HepG2 (cell line): ENCODE measurements around the gene TXNDC9. TPM values are rescaled to one million over a fixed set of nuclear protein-coding genes. Genes with fewer than 3 reads are reported as not detected.

ENCODE experiments used
- ATAC-seq: fragments of 200-7000 bp; cut with Tn5 transposase; 3 replicates; pipeline ENCODE4 v1.9.1; 2020; ENCODE audit warnings: mild to moderate bottlenecking, moderate library complexity
- BruUV-seq: library from RNA; stranded (reverse); fragments of 400-500 nt; replicated peaks from 2 replicates; lab custom pipeline; 2021; lab: Mats Ljungman, UMichigan
- CTCF ChIA-PET: fragments of 300-600 bp; formaldehyde crosslinking; extraction: SDS; loops from one replicate; lab custom pipeline; 2021; ENCODE audit warnings: low total read pairs, inconsistent platforms, low intra/inter-chr PET ratio; lab: Yijun Ruan, JAX
- POLR2A ChIA-PET: fragments of 350-600 bp; sonication (Branson Sonifier 250); formaldehyde crosslinking; loops from one replicate; lab custom pipeline; 2020; ENCODE audit warnings: antibody characterized with exemption, inconsistent platforms; lab: Yijun Ruan, JAX
- DNase-seq: peaks from one replicate; pipeline ENCODE4 v3.0.0-alpha.2; 2015; ENCODE audit warnings: low spot score
- FAIRE-seq: peaks from 3 replicates; lab custom pipeline; 2011; peaks lifted over from hg19 to GRCh38; lab: Jason Lieb, UNC
- H2AFZ ChIP-seq: one replicate; pipeline ENCODE4 v1.6.1; 2011; ENCODE audit warnings: low read length, inconsistent platforms
- H3K27ac ChIP-seq: fragments of 300-600 bp; 3 replicates; pipeline ENCODE4 v1.8.0; 2011; ENCODE audit warnings: mixed run types, mild to moderate bottlenecking, mixed read lengths, low read length, inconsistent platforms; ENCODE audit not compliant: insufficient read depth; ENCODE audit errors: extremely low read length
- H3K27me3 ChIP-seq, 2 experiments: fragments of 200-600 bp in 1 of 2; 2 replicates in 1 of 2; 3 replicates in 1 of 2; pipeline versions ENCODE4 v1.6.0 to v1.8.0; 2011; ENCODE audit warnings: low read length in 2 of 2, mild to moderate bottlenecking in 2 of 2, moderate library complexity in 2 of 2, inconsistent platforms in 1 of 2; ENCODE audit not compliant: insufficient read depth in 2 of 2, control insufficient read depth in 1 of 2
- H3K36me3 ChIP-seq, 2 experiments: fragments of 200-600 bp in 1 of 2; replicated peaks in 1 of 2; 2 replicates in 1 of 2; 3 replicates in 1 of 2; pipeline versions ENCODE4 v1.5.1 to v1.8.0; 2011; ENCODE audit warnings: low read length in 2 of 2, inconsistent platforms in 1 of 2; ENCODE audit not compliant: insufficient read depth in 2 of 2, control insufficient read depth in 1 of 2
- H3K4me1 ChIP-seq: 2 replicates; pipeline ENCODE4 v1.5.1; 2012; ENCODE audit warnings: low read length, inconsistent platforms; ENCODE audit not compliant: insufficient read depth
- H3K4me2 ChIP-seq: 2 replicates; pipeline ENCODE4 v1.6.0; 2011; ENCODE audit warnings: low read depth, low read length, inconsistent platforms
- H3K4me3 ChIP-seq, 3 experiments: fragments of 200-600 bp in 1 of 3; sonication (generic), shearing (Covaris generic) in 1 of 3; replicated peaks in 1 of 3; 2 replicates each; pipeline ENCODE4 v1.5.1; 2011 to 2016; ENCODE audit warnings: low read length in 3 of 3, inconsistent platforms in 2 of 3, low read depth in 2 of 3, mild to moderate bottlenecking in 2 of 3, control low read depth in 1 of 3, mixed read lengths in 1 of 3; ENCODE audit not compliant: insufficient read depth in 1 of 3
- H3K79me2 ChIP-seq: one replicate; pipeline ENCODE4 v1.6.1; 2011; ENCODE audit warnings: low read length, inconsistent platforms; ENCODE audit not compliant: insufficient read depth
- H3K9ac ChIP-seq: 2 replicates; pipeline ENCODE4 v1.6.0; 2011; ENCODE audit warnings: mild to moderate bottlenecking, low read depth, low read length, inconsistent platforms; ENCODE audit not compliant: insufficient read depth
- H3K9me3 ChIP-seq: 2 replicates; pipeline ENCODE4 v1.5.1; 2012; ENCODE audit warnings: mild to moderate bottlenecking, low read length
- H4K20me1 ChIP-seq: 2 replicates; pipeline ENCODE4 v1.6.0; 2011; ENCODE audit warnings: inconsistent platforms, mild to moderate bottlenecking, low read length, moderate library complexity; ENCODE audit not compliant: insufficient read depth
- ELF1 ChIP-seq: sonication (generic); formaldehyde crosslinking; IDR thresholded peaks from 2 replicates; pipeline ENCODE4 v1.4.0; 2020; ENCODE audit warnings: missing genetic modification reagents
- ETV6 ChIP-seq: sonication (generic); formaldehyde crosslinking; conservative IDR thresholded peaks from 2 replicates; pipeline ENCODE4 v1.4.0; 2020; ENCODE audit warnings: missing genetic modification reagents
- FOSL2 ChIP-seq: sonication (generic); formaldehyde crosslinking; IDR thresholded peaks from 2 replicates; pipeline ENCODE4 v1.4.0; 2020; ENCODE audit warnings: missing genetic modification reagents
- PHF21A ChIP-seq: sonication (generic); formaldehyde crosslinking; IDR thresholded peaks from 2 replicates; pipeline ENCODE4 v1.5.0; 2020; ENCODE audit warnings: mild to moderate bottlenecking, missing genetic modification reagents
- SALL1 ChIP-seq: sonication (generic); formaldehyde crosslinking; IDR thresholded peaks from 2 replicates; pipeline ENCODE4 v1.8.0; 2022; ENCODE audit warnings: mild to moderate bottlenecking, missing genetic modification reagents
- TEAD3 ChIP-seq: optimal IDR thresholded peaks from 2 replicates; pipeline ENCODE3; 2016; ENCODE audit warnings: borderline replicate concordance
- ZFAT ChIP-seq: sonication (generic); formaldehyde crosslinking; conservative IDR thresholded peaks from 2 replicates; pipeline ENCODE4 v1.8.1; 2023; ENCODE audit warnings: missing genetic modification reagents, inconsistent platforms
- ZNF333 ChIP-seq: sonication (generic); formaldehyde crosslinking; IDR thresholded peaks from 2 replicates; pipeline ENCODE4 v1.4.0; 2020; ENCODE audit warnings: mild to moderate bottlenecking, missing genetic modification reagents, borderline replicate concordance
- ZNF337 ChIP-seq: sonication (generic); formaldehyde crosslinking; IDR thresholded peaks from 2 replicates; pipeline ENCODE4 v1.5.1; 2020; ENCODE audit warnings: missing genetic modification reagents, low read depth, mild to moderate bottlenecking, borderline replicate concordance
- WGBS: methylation state at CpG from one replicate; pipeline ENCODE4 v1.1.6; 2017; ENCODE audit warnings: low lambda C conversion rate; 5-methylcytosine and 5-hydroxymethylcytosine counted together
- in situ Hi-C: cut with HindIII; loops from 2 replicates; pipeline ENCODE4 v1.10.0; 2017; ENCODE audit warnings: low pct_unique_long_range_greater_than_20kb; ENCODE audit not compliant: extremely low pct_ligation_motif_present
- intact Hi-C: fragments of 100-400 bp; cut with micrococcal nuclease; formaldehyde crosslinking; loops from one replicate; pipeline ENCODE4 v1.10.0; 2022; ENCODE audit not compliant: unreplicated experiment
- polyA plus RNA-seq, 8 experiments: library from polyadenylated mRNA; depleted of rRNA in 3 of 8; stranded (reverse) in 7 of 8; unstranded in 1 of 8; fragments of >200 nt; fragmentation: Illumina TruSeq in 4 of 8; extraction: Trizol in 4 of 8; gene quantifications; 2 replicates each; pipeline versions ENCODE4 v1.2.1 to v1.2.3, GENCODE V29; 2011 to 2016; ENCODE audit warnings: low read depth in 4 of 8, missing spikeins in 1 of 8, mixed read lengths in 1 of 8; ENCODE audit not compliant: insufficient read depth in 1 of 8
- total RNA-seq, 5 experiments: library from RNA; depleted of rRNA; stranded (reverse); fragments of >200 nt; fragmentation: Illumina TruSeq; extraction: Trizol; gene quantifications; 2 replicates each; pipeline ENCODE4 v1.2.3, GENCODE V29; 2016; ENCODE audit warnings: low read depth in 1 of 5
- TF ChIP-seq, protein P1 (sequence below): IDR thresholded peaks from 2 replicates; pipeline ENCODE4 v1.4.0; 2020; ENCODE audit warnings: mild to moderate bottlenecking, missing genetic modification reagents
- TF ChIP-seq, protein P2 (sequence below): sonication (generic); formaldehyde crosslinking; IDR thresholded peaks from 2 replicates; pipeline ENCODE4 v1.4.0; 2020; ENCODE audit warnings: missing genetic modification reagents
- TF ChIP-seq, protein P3 (sequence below): sonication (generic); formaldehyde crosslinking; IDR thresholded peaks from 2 replicates; pipeline ENCODE4 v1.4.0; 2020; ENCODE audit warnings: missing genetic modification reagents, borderline replicate concordance
- TF ChIP-seq, protein P4 (sequence below): sonication (generic); formaldehyde crosslinking; IDR thresholded peaks from 2 replicates; pipeline ENCODE4 v1.8.1; 2023; ENCODE audit warnings: missing genetic modification reagents, inconsistent platforms, borderline replicate concordance

TXNDC9 gene
- total and polyA plus RNA-seq, 2 of the 13 experiments (the other 11 are each of a cell fraction or from before 2014, with no cell fraction given) = 35.2 to 94.6 TPM

DNA sequence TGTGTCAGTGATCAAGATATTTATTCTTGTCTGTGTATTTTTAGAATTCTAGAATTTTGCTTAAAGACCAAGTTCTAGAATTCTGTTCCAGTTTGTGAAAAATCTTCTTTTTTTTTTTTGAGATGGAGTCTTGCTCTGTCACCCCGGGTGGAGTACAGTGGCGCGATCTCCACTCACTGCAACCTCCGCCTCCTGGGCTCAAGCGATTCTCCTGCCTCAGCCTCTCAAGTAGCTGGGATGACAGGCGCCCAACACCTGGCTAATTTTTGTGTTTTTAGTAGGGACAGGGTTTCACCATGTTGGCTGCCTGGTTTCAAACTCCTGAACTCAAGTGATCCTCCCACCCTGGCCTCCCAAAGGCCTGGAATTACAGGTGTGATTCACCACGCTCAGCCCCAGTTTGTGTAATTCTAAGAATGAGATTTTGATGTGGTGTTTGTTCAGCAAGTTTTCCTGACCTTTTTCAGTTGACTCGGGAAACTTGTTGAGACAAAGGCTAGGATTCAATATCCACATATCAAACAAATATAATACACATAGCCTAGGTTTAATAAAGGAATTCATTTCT is 4.6 kb upstream of the TXNDC9 start:
- Histone ChIP-seq H3K27ac (peak overlapping the region; percentile 30), H4K20me1 (peaks cover 35% of the 10 kb centered on the region), H2AFZ (no peak overlapping the region), H3K9ac (no peak overlapping the region), H3K27me3 (no peaks in the 10 kb centered on the region; a peak in 1 of 5 replicates), H3K4me3 (no peak overlapping the region), H3K4me1 (peaks cover 42% of the 10 kb centered on the region), H3K4me2 (peak overlapping the region; percentile 63; the same call in 1 of the 2 replicates), H3K79me2 (peaks cover 88% of the 10 kb centered on the region), H3K36me3 (no peaks in the 10 kb centered on the region), H3K9me3 (no peaks in the 10 kb centered on the region)
- DNase-seq = peak; percentile 23
- FAIRE-seq = no peak
- WGBS = 78% methylated on average over 8 of the region's 8 CpGs
- POLR2A ChIA-PET = no interaction called here
- no peak for ATAC-seq
- no TSS peak for BruUV-seq
- CTCF ChIA-PET = no interaction called here
- intact Hi-C loops (no loop called here), in situ Hi-C loops (no loop called here)
- TF ChIP-seq ELF1 (CRISPR knock-in tag) = no peak
- TF ChIP-seq, protein P1, sequence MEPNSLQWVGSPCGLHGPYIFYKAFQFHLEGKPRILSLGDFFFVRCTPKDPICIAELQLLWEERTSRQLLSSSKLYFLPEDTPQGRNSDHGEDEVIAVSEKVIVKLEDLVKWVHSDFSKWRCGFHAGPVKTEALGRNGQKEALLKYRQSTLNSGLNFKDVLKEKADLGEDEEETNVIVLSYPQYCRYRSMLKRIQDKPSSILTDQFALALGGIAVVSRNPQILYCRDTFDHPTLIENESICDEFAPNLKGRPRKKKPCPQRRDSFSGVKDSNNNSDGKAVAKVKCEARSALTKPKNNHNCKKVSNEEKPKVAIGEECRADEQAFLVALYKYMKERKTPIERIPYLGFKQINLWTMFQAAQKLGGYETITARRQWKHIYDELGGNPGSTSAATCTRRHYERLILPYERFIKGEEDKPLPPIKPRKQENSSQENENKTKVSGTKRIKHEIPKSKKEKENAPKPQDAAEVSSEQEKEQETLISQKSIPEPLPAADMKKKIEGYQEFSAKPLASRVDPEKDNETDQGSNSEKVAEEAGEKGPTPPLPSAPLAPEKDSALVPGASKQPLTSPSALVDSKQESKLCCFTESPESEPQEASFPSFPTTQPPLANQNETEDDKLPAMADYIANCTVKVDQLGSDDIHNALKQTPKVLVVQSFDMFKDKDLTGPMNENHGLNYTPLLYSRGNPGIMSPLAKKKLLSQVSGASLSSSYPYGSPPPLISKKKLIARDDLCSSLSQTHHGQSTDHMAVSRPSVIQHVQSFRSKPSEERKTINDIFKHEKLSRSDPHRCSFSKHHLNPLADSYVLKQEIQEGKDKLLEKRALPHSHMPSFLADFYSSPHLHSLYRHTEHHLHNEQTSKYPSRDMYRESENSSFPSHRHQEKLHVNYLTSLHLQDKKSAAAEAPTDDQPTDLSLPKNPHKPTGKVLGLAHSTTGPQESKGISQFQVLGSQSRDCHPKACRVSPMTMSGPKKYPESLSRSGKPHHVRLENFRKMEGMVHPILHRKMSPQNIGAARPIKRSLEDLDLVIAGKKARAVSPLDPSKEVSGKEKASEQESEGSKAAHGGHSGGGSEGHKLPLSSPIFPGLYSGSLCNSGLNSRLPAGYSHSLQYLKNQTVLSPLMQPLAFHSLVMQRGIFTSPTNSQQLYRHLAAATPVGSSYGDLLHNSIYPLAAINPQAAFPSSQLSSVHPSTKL (CRISPR knock-in tag) = 0 out of 2 replicates have a peak, but pooled peaks have one; percentile 35
- no peak for TF ChIP-seq ZNF337
- 0 out of 2 replicates have a peak, but pooled peaks have one; percentile 17 for TF ChIP-seq SALL1 (CRISPR knock-in tag)
- no peak for TF ChIP-seq ZFAT (CRISPR knock-in tag)
- TF ChIP-seq, protein P2, sequence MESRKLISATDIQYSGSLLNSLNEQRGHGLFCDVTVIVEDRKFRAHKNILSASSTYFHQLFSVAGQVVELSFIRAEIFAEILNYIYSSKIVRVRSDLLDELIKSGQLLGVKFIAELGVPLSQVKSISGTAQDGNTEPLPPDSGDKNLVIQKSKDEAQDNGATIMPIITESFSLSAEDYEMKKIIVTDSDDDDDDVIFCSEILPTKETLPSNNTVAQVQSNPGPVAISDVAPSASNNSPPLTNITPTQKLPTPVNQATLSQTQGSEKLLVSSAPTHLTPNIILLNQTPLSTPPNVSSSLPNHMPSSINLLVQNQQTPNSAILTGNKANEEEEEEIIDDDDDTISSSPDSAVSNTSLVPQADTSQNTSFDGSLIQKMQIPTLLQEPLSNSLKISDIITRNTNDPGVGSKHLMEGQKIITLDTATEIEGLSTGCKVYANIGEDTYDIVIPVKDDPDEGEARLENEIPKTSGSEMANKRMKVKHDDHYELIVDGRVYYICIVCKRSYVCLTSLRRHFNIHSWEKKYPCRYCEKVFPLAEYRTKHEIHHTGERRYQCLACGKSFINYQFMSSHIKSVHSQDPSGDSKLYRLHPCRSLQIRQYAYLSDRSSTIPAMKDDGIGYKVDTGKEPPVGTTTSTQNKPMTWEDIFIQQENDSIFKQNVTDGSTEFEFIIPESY = peak; percentile 46; the same call in 1 of the 2 replicates
- TF ChIP-seq, protein P3, sequence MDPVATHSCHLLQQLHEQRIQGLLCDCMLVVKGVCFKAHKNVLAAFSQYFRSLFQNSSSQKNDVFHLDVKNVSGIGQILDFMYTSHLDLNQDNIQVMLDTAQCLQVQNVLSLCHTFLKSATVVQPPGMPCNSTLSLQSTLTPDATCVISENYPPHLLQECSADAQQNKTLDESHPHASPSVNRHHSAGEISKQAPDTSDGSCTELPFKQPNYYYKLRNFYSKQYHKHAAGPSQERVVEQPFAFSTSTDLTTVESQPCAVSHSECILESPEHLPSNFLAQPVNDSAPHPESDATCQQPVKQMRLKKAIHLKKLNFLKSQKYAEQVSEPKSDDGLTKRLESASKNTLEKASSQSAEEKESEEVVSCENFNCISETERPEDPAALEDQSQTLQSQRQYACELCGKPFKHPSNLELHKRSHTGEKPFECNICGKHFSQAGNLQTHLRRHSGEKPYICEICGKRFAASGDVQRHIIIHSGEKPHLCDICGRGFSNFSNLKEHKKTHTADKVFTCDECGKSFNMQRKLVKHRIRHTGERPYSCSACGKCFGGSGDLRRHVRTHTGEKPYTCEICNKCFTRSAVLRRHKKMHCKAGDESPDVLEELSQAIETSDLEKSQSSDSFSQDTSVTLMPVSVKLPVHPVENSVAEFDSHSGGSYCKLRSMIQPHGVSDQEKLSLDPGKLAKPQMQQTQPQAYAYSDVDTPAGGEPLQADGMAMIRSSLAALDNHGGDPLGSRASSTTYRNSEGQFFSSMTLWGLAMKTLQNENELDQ (CRISPR knock-in tag) = no peak
- no peak for TF ChIP-seq ETV6 (CRISPR knock-in tag)
- no peak for TF ChIP-seq ZNF333 (CRISPR knock-in tag)
- TF ChIP-seq, protein P4, sequence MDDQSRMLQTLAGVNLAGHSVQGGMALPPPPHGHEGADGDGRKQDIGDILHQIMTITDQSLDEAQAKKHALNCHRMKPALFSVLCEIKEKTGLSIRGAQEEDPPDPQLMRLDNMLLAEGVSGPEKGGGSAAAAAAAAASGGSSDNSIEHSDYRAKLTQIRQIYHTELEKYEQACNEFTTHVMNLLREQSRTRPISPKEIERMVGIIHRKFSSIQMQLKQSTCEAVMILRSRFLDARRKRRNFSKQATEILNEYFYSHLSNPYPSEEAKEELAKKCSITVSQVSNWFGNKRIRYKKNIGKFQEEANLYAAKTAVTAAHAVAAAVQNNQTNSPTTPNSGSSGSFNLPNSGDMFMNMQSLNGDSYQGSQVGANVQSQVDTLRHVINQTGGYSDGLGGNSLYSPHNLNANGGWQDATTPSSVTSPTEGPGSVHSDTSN (CRISPR knock-in tag) = no peak
- peak; percentile 22 for TF ChIP-seq TEAD3 (CRISPR knock-in tag)
- TF ChIP-seq PHF21A (CRISPR knock-in tag) = no peak
- peak; percentile 85 for TF ChIP-seq FOSL2 (CRISPR knock-in tag)
